Fibroblast of upper back skin (primary cell): ENCODE data around the gene UROD.

Source experiments
- DNase-seq: peaks from one replicate; pipeline ENCODE4 v3.0.0-alpha.2; 2013

The UROD gene

GRCh38 chr1:45009296-45009865 lies 2.7 kb upstream of the UROD start:
- no peak for DNase-seq

- DNase-seq, result no peak
These were observed 1.8 kb upstream of the UROD start for GRCh38 chr1:45009956-45010854.

- peak; percentile 72 for DNase-seq
These were observed 921 bp upstream of the UROD start, which contains the start of gene HECTD3 for GRCh38 chr1:45010855-45011811. TSS of gene HECTD3 (minus strand) at chr1:45011324. CDS start at chr1:45011257, 67 bp downstream.

GRCh38 chr1:45012639-45013278 lies 705 bp downstream of the UROD start:
- peak; percentile 40 for DNase-seq

GRCh38 chr1:45013551-45014209 lies 1.6 kb downstream of the UROD start:
- DNase-seq, result no peak

GRCh38 chr1:45014321-45015028 lies 2.4 kb downstream of the UROD start:
- peak; percentile 81 for DNase-seq

GRCh38 chr1:45015683-45016082 lies 3.6 kb downstream of the UROD start:
- no peak for DNase-seq

- DNase-seq, result no peak
These were observed 4.1 kb downstream of the UROD start for GRCh38 chr1:45016090-45016697.

GRCh38 chr1:45016767-45017166 lies 4.7 kb downstream of the UROD start:
- no peak for DNase-seq

- DNase-seq, result peak; percentile 40
These were observed 6.7 kb downstream of the UROD start for GRCh38 chr1:45018599-45019230.

GRCh38 chr1:45023663-45024062 lies 11.6 kb downstream of the UROD start:
- DNase-seq, result no peak

- peak; percentile 6 for DNase-seq
These were observed 14.4 kb downstream of the UROD start for GRCh38 chr1:45026446-45026845.

- no peak for DNase-seq
These were observed 20.8 kb downstream of the UROD start for GRCh38 chr1:45032837-45033236.

GRCh38 chr1:45033356-45033755 lies 21.3 kb downstream of the UROD start:
- DNase-seq, result no peak

- no peak for DNase-seq
These were observed 23.7 kb downstream of the UROD start for GRCh38 chr1:45035631-45036301.

- no peak for DNase-seq
These were observed 25.4 kb downstream of the UROD start for GRCh38 chr1:45037456-45037855.

GRCh38 chr1:45038240-45038639 lies 26.2 kb downstream of the UROD start:
- no peak for DNase-seq

- no peak for DNase-seq
These were observed 26.8 kb downstream of the UROD start for GRCh38 chr1:45038661-45039364.

GRCh38 chr1:45040297-45040696 lies 28.2 kb downstream of the UROD start:
- DNase-seq, result no peak
